ENCODE data around the gene SGCD.

The SGCD gene

DNA sequence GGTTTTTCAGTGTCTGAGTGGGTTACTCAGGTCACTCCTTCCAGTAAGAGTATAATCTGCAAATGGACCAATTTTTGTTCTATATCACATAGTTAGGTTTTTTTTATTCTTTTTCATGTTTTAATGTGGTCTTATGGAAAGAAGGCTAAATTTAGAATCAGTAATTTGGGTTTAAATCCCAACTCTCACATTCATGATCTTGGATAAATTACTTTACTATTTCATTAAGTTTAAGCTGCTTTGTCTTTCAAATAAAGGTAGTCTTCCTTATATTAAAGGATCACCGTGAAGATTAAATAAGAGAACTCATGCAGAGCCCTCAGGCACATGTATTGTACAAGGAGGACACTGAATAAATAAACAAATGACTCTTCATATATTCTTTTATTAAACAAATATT, 234.7 kb downstream of the SGCD start:
- POLR2A ChIA-PET = no interaction called here
- DNase-seq (ENCODE audit: low read depth, low spot score) = no peak
- CTCF ChIA-PET = no interaction called here
- TF ChIP-seq, protein P1, sequence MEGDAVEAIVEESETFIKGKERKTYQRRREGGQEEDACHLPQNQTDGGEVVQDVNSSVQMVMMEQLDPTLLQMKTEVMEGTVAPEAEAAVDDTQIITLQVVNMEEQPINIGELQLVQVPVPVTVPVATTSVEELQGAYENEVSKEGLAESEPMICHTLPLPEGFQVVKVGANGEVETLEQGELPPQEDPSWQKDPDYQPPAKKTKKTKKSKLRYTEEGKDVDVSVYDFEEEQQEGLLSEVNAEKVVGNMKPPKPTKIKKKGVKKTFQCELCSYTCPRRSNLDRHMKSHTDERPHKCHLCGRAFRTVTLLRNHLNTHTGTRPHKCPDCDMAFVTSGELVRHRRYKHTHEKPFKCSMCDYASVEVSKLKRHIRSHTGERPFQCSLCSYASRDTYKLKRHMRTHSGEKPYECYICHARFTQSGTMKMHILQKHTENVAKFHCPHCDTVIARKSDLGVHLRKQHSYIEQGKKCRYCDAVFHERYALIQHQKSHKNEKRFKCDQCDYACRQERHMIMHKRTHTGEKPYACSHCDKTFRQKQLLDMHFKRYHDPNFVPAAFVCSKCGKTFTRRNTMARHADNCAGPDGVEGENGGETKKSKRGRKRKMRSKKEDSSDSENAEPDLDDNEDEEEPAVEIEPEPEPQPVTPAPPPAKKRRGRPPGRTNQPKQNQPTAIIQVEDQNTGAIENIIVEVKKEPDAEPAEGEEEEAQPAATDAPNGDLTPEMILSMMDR (IDR thresholded peaks at IDR 0.05; ENCODE audit: insufficient read depth, low read length, missing control alignments) = no peak
- no peak overlapping the region for H3K4me3 ChIP-seq (ENCODE audit: low read depth, low read length)

DNA sequence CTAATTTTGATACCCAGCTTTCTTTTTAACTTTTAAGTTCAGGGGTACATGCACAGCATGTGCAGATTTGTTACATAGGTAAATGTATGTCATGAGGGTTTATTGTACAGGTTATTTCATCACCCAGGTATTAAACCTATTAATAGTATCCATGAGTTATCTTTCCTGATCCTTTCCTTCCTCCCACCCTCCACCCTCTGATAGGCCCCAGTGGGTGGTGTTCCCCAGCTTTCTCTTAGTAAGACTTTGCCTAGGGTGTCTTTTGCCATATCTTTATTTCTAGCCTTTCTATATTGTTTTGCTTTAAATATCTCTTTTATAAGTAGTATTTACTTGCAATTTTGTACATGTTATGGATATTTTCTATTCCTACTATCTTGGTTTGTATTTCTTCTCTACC, 243.7 kb downstream of the SGCD start:
- H3K4me3 ChIP-seq (ENCODE audit: low read depth, low read length) = no peak overlapping the region
- TF ChIP-seq, protein P1 (IDR thresholded peaks at IDR 0.05; ENCODE audit: insufficient read depth, low read length, missing control alignments) = no peak
- POLR2A ChIA-PET = no interaction called here
- CTCF ChIA-PET = no interaction called here
- DNase-seq (ENCODE audit: low read depth, low spot score) = no peak

DNA sequence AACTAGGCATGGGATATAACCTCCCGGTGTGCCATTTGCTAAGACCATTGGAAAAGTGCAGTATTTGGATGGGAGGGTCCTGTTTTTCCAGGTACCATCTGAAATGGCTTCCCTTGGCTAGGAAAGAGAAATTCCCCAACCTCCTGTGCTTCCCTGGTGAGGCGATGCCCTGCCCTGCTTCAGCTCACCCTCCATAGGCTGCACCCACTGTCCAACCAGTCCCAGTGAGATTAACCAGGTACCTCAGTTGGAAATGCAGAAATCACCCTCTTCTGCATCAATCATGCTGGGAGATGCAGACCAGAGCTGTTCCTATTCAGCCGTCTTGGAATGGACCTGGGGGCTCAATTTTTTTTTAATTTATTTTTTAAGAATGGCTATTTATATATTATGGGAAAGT, 254.8 kb downstream of the SGCD start:
- no peak overlapping the region for H3K4me3 ChIP-seq (ENCODE audit: low read depth, low read length)
- DNase-seq (ENCODE audit: low read depth, low spot score) = no peak
- TF ChIP-seq, protein P1 (IDR thresholded peaks at IDR 0.05; ENCODE audit: insufficient read depth, low read length, missing control alignments) = no peak
- ChIA-PET POLR2A (no interaction called here), CTCF (no interaction called here)

DNA sequence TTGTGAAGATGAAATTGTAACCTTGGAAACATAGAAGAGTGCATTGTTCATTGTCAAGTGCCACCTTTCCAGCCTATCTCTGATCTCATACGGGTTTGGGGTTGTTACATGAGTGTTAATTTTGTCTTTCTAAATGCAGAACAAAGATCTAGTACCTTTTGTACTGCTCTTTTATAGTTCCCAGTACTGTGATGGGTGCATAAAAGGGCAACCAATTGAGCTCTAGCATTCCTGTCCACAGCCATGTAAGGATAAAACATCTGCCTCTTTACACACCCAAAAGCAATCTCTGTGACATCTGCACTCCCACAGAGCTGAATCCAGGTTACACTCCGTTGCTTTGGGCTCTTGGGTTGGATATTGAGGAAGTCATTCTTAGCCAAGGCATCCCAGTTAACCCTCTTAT, 255.2 kb downstream of the SGCD start:
- DNase-seq (ENCODE audit: low read depth, low spot score) = no peak
- no peak overlapping the region for H3K4me3 ChIP-seq (ENCODE audit: low read depth, low read length)
- ChIA-PET POLR2A (no interaction called here), CTCF (no interaction called here)
- TF ChIP-seq, protein P1 (IDR thresholded peaks at IDR 0.05; ENCODE audit: insufficient read depth, low read length, missing control alignments) = no peak

DNA sequence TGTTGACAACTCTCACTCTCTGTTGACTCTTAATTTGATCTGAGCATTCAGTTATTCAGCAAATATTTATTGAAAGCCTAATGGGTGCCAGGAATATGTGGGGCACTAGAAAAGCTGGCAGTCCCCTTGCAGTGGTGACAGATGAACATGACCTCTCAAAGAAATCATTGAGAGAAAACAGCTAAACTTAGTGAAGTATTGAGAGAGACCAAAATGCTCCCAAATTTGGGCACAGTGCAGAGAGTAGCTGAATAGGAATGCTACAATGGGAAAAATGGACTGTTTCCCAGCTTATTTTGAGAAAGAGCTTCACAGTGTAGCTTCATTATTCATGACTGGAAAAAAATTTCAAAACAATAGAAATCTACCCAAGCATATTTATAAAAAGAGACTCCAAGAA, 257.9 kb downstream of the SGCD start:
- H3K4me3 ChIP-seq (ENCODE audit: low read depth, low read length) = no peak overlapping the region
- CTCF ChIA-PET = no interaction called here
- POLR2A ChIA-PET = no interaction called here
- TF ChIP-seq, protein P1 (IDR thresholded peaks at IDR 0.05; ENCODE audit: insufficient read depth, low read length, missing control alignments) = no peak
- no peak for DNase-seq (ENCODE audit: low read depth, low spot score)

DNA sequence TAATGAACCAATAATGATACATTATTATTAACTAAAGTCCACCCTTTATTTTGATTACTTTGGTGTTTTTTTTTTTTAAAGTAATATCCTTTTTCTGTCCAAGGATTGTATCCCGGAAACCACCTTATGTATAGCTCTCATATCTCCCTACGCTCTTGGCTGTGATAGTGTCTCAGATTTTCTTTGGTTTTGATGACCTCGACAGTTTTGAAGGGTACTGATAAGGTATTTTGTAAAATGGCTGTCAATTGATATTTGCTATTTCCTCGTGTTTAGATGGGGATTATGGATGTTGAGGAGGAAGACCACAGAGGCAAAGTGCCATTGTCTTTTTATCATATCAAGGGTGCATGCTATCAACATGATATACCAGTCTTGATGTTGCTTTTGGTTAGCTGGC, 259.0 kb downstream of the SGCD start:
- ChIA-PET CTCF (no interaction called here), POLR2A (no interaction called here)
- no peak for DNase-seq (ENCODE audit: low read depth, low spot score)
- TF ChIP-seq, protein P1 (IDR thresholded peaks at IDR 0.05; ENCODE audit: insufficient read depth, low read length, missing control alignments) = no peak
- H3K4me3 ChIP-seq (ENCODE audit: low read depth, low read length) = no peak overlapping the region

All from AG04449 (cell line).